Fibroblast of villous mesenchyme (primary cell): Measurements from ENCODE around the gene TUFM. TPM values are rescaled to one million over a fixed set of nuclear protein-coding genes. Genes with fewer than 3 reads are reported as not detected.

Experiments
- DNase-seq: peaks from one replicate; pipeline ENCODE4 v3.0.0-alpha.2; 2010; ENCODE audit warnings: low read depth
- H3K4me3 ChIP-seq: 2 replicates; pipeline ENCODE4 v1.5.1; 2011; ENCODE audit warnings: low read depth, mild to moderate bottlenecking, low read length
- total RNA-seq: library from RNA; depleted of rRNA; stranded (reverse); fragments of >200 nt; gene quantifications from 2 replicates; pipeline ENCODE4 v1.2.3, GENCODE V29; 2012
- TF ChIP-seq, protein P1 (sequence below): IDR thresholded peaks from 2 replicates; pipeline ENCODE4 v1.5.1; 2012; ENCODE audit warnings: low read depth, mild to moderate bottlenecking, low read length; ENCODE audit not compliant: insufficient read depth

The TUFM gene
- total RNA-seq, 1 donor = 94.6 TPM

DNA sequence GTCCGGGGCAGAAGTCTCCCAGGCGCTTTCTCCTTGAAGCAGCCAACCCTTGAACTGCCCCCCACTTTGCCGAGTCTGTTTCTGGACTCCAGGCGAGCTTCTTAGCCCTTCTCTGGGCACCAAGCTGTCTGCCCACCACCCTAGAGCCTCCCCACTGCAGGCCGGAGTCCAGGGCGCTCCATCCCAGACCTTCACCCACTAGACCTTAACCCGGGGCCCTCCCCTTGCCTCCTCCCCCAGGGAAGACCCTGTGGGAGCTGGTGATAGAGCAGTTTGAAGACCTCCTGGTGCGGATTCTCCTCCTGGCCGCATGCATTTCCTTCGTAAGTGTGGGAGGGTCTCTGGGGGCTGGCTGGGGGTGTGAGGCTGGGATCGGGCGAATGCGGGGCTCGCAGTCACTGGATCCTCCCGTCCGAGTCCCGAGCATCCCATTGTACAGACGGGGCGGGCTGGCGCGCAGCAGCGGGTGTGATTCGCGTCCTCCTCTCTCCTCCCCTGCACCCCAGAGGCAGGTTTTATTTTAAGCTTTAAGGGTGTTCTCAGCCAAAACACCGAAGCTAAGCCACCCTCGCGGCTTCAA, 33.2 kb upstream of the TUFM start:
- H3K4me3 ChIP-seq = peak overlapping the region; percentile 73
- TF ChIP-seq, protein P1, sequence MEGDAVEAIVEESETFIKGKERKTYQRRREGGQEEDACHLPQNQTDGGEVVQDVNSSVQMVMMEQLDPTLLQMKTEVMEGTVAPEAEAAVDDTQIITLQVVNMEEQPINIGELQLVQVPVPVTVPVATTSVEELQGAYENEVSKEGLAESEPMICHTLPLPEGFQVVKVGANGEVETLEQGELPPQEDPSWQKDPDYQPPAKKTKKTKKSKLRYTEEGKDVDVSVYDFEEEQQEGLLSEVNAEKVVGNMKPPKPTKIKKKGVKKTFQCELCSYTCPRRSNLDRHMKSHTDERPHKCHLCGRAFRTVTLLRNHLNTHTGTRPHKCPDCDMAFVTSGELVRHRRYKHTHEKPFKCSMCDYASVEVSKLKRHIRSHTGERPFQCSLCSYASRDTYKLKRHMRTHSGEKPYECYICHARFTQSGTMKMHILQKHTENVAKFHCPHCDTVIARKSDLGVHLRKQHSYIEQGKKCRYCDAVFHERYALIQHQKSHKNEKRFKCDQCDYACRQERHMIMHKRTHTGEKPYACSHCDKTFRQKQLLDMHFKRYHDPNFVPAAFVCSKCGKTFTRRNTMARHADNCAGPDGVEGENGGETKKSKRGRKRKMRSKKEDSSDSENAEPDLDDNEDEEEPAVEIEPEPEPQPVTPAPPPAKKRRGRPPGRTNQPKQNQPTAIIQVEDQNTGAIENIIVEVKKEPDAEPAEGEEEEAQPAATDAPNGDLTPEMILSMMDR = no peak
- no peak for DNase-seq

DNA sequence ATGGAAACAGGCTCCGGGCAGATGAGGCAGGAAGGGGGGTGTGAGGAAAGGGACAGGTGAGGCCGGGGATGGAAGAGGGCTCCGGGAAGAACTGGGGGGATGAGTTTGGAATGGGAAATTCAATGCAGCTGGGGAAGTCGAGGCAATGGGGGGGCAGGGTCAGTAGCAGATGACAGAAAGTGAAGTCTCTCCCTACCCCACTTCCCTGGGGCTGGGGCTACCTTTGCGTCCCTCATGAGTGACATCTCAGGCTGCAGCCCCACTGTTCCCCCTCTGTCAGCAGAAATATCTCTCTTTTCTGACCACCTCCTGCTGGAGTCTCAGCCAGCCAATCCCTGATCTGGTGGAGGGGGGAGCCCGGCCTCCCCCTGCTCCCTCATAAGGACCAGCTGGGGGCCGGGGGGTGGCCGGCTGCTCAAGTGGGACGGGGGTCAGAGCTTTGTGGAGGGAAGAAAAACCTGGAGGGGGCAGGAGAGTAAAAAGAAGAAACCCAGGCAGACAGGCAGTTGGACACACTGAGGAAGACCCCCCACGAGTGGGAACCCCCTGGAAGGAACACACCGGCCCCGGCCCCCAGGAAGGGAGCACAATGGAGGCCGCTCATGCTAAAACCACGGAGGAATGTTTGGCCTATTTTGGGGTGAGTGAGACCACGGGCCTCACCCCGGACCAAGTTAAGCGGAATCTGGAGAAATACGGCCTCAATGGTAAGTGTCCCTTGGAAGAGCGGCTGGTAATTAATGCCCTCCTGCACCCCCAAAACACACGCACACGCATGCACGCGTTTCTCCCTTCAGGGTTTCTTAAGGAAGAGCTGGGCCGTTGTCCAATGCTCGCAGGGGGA, 32.2 kb upstream of the TUFM start, which contains the start of gene ATP2A1:
Gene ATP2A1 (plus strand): TSS at position 406 of the 844 bp plus-strand sequence. CDS start 184 bp downstream, at position 590.
- peak within 1 kb of the TSS; percentile 73 for H3K4me3 ChIP-seq
- TF ChIP-seq, protein P1 = no peak
- DNase-seq = no peak

DNA sequence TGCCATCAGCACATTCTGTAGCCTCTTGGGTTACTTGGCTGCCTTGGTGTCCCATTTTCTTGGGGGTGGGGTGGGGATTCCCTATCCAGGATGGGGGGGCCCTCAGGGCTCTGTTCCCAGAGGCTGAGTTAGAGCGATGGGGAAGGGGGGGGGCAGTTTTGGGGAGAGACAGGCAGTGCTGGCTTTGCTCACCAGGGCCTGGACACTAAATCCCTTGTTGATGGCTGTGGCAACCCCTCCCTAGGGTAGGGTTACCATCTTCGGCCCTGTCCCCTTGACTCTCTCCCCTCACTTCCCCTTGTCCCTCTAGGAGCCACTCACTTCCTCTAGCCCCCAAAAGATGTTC, 31.5 kb upstream of the TUFM start:
- TF ChIP-seq, protein P1 = no peak
- no peak overlapping the region for H3K4me3 ChIP-seq
- no peak for DNase-seq

DNA sequence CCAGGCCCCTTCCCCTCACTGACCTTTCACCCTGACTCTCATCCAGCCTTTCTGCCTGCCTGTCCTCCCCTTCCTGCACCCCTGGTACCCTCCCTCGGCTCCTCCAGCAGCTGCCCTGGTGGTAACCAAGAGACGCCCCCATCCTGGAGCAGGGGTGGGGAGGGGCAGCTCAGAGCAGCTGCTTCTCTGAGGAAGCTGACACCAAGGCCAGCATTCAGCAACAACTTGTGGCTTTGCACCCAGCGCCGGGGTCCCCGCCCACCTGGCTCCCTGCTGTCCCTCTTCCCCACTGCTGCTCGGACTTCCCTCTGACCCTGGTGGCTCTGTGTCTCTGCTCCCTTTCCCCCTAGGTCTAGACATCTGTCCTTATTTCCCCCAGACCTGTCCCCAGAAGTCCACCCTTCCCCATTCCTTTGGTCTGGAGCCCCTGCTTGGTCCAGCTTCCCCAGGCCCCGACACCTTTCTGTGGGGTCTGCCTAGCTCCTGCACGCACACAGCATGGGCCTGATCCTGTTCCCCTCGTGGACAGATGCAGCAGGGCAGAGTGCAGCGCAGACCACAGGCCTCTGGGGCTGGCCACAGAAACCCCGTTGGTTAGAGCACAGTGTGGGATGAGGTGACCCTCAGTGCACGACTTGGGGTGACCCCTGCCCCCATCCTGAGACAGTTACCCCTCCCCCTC, 31.0 kb upstream of the TUFM start:
- H3K4me3 ChIP-seq = no peak overlapping the region
- no peak for DNase-seq
- TF ChIP-seq, protein P1 = no peak

DNA sequence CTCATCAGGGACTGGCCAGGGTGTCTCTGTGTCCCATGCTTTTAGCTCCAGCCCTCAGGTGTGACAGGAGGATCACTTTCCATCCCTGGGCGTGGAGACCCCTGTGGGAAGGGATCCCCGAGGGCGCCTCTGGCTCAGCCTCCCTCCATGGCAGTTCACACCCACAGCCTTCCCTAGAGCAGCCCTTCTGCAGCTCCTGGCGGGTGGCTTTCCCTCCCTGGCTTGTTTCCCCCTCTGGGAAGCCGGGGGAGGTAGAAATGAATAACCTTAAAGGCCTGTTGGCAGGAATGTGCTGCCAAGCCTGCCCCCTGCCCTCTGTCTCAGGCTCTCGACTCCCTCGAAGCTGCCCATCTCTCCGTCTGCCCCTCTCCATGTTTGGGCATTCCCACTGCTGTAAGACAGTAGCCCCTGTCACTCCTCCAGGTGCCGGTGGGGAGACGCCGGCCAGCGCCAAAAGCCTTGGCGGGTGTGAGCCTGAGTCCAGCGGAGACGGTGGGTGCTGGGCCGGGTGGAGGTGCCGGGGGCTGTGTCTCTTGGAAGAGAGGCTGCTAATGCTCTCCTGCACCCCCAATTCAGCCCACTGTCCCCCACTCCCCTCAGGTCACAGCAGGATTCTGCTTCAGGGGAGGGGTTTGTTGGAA, 30.0 kb upstream of the TUFM start:
- H3K4me3 ChIP-seq = no peak overlapping the region
- TF ChIP-seq, protein P1 = no peak
- no peak for DNase-seq

DNA sequence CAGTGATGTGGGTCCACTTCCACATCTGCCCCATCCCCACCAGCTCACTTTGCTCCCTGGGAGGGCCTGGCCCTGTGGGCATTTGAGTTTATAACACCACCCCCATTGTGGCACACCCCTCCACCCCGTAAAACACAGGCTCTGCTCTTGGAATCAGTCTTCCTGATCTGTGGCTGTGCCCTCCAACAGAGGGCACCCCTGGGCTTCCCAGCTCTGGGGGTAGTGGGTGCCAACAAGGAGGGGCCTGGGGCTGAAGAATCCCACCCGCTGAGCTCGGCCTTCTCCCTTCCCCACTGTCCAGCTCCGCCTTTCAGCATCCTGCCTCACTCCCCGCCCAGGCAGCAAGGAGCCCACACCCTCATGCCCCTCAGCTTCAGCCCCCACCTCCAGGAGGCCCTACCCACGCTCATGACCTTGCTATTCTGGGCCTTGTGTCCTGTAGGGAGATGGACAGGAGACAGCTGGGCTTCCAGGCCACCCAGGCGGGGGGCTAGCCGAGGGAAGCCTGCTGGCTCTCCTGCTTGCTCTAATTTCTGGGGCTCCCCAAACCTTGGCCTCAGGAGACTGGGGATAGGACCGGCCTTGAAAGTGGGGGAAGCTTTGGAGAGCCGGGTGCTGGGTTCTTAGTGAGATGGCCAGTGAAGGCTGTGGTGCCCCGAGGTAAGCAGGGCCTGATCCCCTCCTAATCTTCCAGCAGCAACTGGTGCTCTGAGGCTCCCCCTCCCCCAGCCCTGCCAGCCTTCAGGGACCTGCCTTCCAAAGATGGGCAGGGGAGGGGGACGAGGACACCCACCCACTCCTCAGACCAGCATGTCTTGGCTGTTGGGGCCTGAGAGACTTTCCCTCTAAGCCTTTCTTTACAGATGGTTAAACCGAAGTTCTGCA, 29.2 kb upstream of the TUFM start:
- TF ChIP-seq, protein P1 = no peak
- DNase-seq = no peak
- no peak overlapping the region for H3K4me3 ChIP-seq
